Prostate gland (tissue), 2 donors: ENCODE results near the gene C16orf86.

Experiments
- CTCF ChIP-seq, 4 experiments: fragments of 200-600 bp in 2 of 4; fragments of 450-650 bp in 2 of 4; sonication (generic) in 2 of 4; IDR thresholded peaks; 1 replicate in 3 of 4; 2 replicates in 1 of 4; pipeline ENCODE4 v1.5.1; 2016 to 2019; ENCODE audit warnings: antibody characterized with exemption in 4 of 4, mild to moderate bottlenecking in 2 of 4, moderate library complexity in 2 of 4
- POLR2A ChIP-seq: fragments of 450-650 bp; IDR thresholded peaks from one replicate; pipeline ENCODE4 v1.6.1; 2016; ENCODE audit warnings: antibody characterized with exemption, mild to moderate bottlenecking

- TF ChIP-seq CTCF (IDR thresholded peaks at IDR 0.05) (no peak), POLR2A (no peak)
Observed at GRCh38 chr16:67663877-67664222, 2.8 kb upstream of the C16orf86 start.
